Activated CD8-positive, alpha-beta memory T cell treated with anti-CD3 and anti-CD28 coated beads, Interleukin-2, amount 50 U/mL, for 4 hours (primary cell): Measurements from ENCODE around the gene MSH3.
"Not testable (repeated sequence)": the region's sequence is repeated elsewhere in the genome, so short reads cannot be mapped to it uniquely, and the experiment has no call there.

Experiments used
- DNase-seq: peaks from one replicate; pipeline ENCODE4 v3.0.0-alpha.2; 2020

The MSH3 gene

DNA sequence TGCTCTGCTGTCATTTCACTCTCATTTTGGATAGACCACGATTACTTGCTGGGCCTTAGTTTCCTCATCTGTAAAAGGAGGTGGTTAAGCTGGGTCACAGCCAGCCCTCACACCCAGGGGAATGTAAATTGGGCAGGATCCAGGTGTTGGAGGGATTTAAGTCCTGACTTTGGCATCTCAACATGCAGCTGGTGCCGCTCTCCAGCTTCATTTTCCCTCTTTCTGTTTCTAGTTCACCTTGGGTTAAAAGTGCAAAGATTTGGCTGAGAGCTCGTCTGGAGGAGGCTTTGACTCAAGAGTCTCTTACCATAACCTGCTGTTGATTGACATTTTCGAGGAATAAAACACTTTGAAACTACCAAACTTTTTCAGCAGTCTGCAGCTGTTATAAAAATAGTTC lies 144.6 kb downstream of the MSH3 start:
- no peak for DNase-seq

DNA sequence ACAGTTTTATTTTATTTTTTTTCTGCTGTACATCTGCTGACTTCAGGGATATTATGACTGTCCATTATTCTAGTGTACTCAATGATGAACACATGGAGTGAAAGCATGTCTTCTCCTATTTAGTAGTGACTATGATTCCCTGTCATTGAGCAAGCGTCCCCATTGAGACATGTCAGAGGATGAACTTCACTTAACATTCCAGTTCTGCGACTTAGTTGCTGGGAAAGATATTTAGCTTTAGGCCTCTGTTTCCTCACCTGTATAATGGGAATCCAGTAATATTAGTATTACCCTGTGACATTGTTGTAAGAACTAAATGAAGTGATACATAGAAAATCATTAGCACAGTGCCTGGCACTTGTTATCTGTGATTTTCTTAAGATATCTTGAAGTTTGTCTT lies 145.1 kb downstream of the MSH3 start:
- DNase-seq: no peak

DNA sequence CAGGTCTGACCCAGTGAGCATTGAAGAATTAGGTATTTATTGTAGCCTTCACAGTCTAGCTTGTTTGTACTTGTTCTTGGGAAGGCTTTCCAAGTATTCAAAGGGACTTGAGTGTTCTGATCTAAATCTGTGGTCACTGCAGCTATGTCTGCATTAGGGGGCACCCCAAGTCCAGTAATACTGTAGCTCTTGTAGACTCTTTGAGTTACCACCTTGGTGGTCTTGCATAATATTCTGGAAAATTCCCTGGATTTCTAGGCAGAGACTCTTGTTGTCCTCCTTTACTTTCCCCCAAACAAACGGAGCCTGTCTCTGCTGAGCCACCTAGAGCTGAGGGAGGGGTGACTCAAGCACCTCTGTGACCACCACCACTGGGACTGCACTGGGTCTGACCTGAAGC lies 149.9 kb downstream of the MSH3 start:
- DNase-seq: no peak

- no peak for DNase-seq
Measured at GRCh38 chr5:80805038-80805437, 150.6 kb downstream of the MSH3 start.

DNA sequence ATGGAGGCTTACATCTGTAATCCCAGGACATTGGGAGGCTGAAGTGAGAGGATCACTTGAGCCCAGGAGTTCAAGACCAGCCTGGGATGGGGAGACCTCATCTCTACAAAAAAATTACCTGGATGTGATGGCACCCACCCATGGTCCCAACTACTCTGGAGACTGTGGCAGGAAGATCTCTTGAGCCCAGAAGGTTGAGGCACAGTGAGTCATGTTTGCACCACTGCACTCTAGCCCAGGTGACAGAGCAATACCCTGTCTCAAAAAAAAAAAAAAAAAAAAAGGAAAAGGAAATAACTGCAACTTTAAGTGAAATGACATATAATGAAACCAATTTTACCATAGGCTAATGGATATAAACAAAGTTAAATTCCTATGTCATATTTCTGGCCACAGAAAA lies 152.5 kb downstream of the MSH3 start:
- DNase-seq: no peak

- DNase-seq: no peak
Measured at GRCh38 chr5:80809451-80809850, 155.0 kb downstream of the MSH3 start.

DNA sequence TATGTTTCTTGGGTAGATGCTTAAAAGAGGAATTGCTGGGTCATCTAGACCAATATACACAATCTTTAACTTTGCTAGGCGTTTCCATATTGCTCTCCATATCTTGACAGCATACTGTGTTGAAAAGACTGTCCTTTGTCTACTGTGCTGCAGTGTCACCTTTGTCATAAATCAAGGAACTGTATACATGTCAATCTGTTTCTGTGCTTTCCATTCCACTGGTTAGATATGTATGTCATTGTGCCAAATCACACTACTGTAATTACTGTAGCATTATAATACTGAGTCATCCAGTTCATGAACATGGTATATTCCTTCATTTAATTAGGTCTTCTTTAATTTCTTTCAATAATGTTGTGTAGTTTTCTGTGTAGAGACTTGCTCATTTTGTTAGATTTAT lies 156.0 kb downstream of the MSH3 start:
- DNase-seq: no peak

DNA sequence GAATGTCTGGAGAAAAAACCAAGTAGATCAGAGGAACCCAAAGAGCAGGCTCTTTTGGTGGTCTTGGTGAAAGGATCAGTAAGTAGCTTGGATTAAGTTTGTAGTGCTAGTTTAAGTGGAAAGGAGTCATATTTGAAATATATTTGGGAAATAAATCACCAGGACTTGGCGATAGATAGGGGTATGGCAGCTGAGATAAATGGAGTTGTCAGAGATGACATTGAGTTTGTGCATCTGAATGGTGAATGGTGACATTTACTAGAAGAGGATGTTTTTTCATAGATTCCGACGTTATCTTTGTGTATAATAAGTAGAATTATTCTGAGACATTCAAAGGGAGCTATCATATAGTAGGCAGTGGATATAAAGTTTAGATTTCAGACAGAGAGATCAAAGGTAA lies 162.1 kb downstream of the MSH3 start:
- DNase-seq: no peak

- no peak for DNase-seq
Measured at GRCh38 chr5:80820685-80821084, 166.2 kb downstream of the MSH3 start.

- no peak for DNase-seq
Measured at GRCh38 chr5:80822640-80823039, 168.2 kb downstream of the MSH3 start.

GRCh38 chr5:80824159-80824558 lies 169.7 kb downstream of the MSH3 start:
- not testable (repeated sequence) for DNase-seq

DNA sequence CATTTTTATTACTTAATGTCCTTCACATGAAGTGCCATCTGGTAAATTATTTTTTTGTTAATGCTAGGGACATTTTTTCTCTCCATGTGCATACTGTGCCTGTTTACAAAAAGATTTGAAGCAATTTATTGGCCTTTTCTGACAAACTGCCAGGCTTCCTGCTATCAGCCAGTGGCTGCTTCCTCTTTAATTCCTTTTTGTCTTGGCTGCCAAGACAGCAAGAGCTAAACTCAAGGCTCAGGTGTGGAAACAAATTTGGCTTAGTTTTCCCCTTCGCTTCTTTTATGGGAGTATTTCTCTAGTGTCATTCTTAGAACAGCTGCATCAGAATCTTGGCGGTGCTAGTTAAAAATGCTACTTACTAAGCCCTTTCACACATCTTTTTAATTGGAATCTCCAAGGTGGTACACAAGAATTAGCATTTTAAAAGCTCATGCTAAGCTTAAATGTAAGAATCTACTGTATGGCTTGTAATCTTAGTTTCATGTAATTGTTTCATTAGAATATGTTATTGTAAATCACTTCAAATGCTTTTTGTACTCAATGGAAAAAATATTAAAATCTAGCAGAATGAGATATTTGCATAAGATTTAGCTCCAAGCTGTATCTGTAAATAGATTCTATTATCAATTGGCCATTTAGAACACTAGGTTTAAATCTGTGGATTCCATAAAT lies 171.5 kb downstream of the MSH3 start:
- DNase-seq: no peak

GRCh38 chr5:80834710-80835109 lies 180.3 kb downstream of the MSH3 start:
- no peak for DNase-seq

DNA sequence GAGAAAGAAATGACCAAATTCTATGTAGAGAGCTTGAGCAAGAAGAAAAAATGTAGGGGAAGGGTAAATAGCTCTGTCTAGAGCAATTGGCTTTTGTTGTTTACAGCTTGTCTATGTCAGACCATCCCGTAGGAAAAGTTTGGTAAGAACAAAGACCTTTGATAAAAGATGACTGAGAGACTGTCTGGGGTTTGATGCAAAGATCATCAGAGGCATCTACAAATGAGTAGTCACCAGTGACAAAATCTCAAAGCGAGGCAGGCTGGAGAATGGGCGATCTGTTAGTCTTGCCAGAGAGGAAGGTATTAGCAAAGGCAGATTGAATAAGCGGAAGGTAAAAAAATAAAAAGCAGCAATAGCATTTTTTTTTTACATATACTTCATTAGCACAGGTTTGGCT lies 180.7 kb downstream of the MSH3 start:
- no peak for DNase-seq

DNA sequence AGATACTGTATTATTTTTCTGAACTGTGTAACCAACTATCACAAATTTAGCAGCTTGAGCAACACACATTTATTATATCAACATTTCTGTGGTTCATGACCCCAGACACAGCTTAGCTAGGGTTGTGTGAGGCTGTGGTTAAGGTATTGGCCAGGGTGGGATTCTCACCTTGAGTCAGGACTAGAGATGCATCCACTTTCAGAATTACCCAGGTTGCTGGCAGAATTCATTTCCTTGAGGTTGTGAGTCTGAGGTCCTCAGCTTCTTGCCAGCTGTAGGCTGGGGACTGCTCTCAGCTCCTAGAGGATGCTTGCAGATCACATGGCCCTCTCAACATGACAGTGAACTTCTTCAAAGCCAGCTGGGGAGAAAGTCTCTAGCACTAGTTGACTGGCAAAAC lies 183.2 kb downstream of the MSH3 start:
- DNase-seq: no peak

GRCh38 chr5:80841026-80841797 lies 186.8 kb downstream of the MSH3 start:
- DNase-seq: not testable (repeated sequence)

- not testable (repeated sequence) for DNase-seq
Measured at GRCh38 chr5:80846422-80846821, 192.0 kb downstream of the MSH3 start.

- not testable (repeated sequence) for DNase-seq
Measured at GRCh38 chr5:80850168-80850567, 195.7 kb downstream of the MSH3 start.

- no peak for DNase-seq
Measured at GRCh38 chr5:80852331-80853245, 198.1 kb downstream of the MSH3 start.

DNA sequence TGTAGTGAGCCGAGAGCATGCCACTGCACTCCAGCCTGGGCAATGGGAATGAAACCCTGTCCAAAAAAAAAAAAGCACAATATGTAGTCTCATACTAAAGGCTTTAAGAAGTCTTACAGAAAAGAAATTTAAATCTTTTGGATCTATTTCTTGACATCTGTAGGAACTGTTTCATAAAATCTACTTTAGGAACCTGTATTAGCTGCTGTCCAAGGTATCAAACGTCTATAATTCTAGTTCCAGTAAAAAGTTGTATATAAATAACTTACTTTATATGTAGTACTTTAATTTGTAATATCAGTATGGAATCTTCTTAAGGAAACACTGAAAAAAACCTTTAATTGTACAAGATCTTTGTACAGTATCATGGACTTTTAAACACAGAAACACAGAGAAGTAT lies 199.0 kb downstream of the MSH3 start:
- DNase-seq: no peak

DNA sequence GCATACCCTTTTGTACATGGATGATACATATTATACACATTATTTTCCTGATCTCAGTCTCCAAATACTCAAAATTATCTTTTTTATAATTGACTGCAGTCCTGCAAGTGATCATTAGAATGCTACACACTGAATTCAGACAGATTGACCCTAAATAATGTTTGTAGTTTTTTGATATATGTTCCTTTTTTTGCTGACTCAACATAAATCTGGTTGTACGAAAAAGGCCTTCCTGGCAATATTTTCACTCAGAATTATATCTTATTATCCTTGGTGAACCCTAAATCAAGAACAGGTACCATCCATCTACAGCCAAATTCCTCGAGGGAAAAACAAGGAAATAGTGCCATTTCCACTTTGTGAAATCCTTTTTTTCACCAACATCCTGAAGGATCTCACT lies 200.1 kb downstream of the MSH3 start:
- DNase-seq: no peak

GRCh38 chr5:80860924-80861613 lies 206.6 kb downstream of the MSH3 start:
- DNase-seq: no peak

DNA sequence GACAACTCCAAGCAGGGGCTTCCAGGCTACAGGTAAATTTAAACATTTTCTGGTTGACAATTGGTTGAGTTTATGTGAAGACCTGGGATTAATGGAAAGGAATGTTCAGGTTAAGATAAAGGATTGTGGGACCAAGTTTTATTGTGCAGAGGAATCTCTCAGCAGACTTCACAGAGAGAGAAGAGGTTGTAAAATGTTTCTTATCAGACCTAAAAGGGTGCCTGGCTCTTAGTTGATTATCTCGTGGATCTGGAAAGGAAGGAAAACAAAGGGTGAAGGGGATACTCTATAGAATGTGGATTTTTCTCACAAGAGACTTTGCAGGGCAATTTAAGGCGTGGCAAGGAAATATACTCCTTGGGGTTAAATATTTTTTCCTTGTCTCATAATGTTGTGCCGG lies 209.3 kb downstream of the MSH3 start:
- DNase-seq: no peak
